ENCODE data around the gene SH2D6. TPM values are rescaled to one million over a fixed set of nuclear protein-coding genes. Genes with fewer than 3 reads are reported as not detected.
A peak's percentile ranks its signal among the peaks of the same experiment; 100 is the strongest.

Gene SH2D6
- total and polyA plus RNA-seq, 8 donors: 1.1 to 14.5 (median 2.2) TPM; not detected in 2

DNA sequence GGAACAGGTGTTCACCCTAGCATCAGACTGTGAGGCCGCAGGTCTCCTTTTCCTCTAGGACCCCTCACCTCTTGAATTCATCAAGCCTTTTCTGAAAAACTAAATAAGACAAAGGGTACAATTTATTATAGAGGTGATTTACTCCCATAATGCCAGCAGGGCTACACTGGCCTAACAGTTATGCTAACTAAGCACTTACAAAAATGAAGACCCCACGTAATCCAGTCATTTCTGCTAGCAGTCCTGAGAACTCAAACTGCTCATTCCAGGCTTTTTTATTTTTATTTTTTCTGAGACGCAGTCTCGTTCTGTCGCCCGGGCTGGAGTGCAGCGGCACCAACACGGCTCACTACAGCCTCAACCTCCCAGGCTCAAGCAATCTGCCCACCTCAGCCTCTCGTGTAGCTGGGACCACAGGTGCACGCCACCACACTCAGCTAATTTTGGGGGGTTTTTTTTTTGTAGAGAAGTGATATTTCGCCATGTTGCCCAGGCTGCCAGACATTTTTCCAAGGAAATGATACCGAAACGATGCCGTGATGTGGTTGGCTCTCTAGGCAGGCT lies 22.5 kb upstream of the SH2D6 start:
- 80 to 91% (median 90%) methylated on average over 14 of the region's 14 CpGs for WGBS, 5 donors
- H3K4me3 ChIP-seq: no peak overlapping the region
- H3K9me3 ChIP-seq: no peaks in the 10 kb centered on the region
- peak overlapping the region in 4 of 5 donors; percentile 47 to 81 (median 68) for H3K27ac ChIP-seq
- peaks cover 4 to 92% (median 82%) of the 10 kb centered on the region in 4 donors for H3K36me3 ChIP-seq
- DNase-seq: no peak
- TF ChIP-seq EP300 (IDR thresholded peaks at IDR 0.05) (no peak), POLR2A (IDR thresholded peaks at IDR 0.05) (no peak), POLR2AphosphoS5 (IDR thresholded peaks at IDR 0.05) (no peak)
- TF ChIP-seq, protein P1, sequence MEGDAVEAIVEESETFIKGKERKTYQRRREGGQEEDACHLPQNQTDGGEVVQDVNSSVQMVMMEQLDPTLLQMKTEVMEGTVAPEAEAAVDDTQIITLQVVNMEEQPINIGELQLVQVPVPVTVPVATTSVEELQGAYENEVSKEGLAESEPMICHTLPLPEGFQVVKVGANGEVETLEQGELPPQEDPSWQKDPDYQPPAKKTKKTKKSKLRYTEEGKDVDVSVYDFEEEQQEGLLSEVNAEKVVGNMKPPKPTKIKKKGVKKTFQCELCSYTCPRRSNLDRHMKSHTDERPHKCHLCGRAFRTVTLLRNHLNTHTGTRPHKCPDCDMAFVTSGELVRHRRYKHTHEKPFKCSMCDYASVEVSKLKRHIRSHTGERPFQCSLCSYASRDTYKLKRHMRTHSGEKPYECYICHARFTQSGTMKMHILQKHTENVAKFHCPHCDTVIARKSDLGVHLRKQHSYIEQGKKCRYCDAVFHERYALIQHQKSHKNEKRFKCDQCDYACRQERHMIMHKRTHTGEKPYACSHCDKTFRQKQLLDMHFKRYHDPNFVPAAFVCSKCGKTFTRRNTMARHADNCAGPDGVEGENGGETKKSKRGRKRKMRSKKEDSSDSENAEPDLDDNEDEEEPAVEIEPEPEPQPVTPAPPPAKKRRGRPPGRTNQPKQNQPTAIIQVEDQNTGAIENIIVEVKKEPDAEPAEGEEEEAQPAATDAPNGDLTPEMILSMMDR (IDR thresholded peaks at IDR 0.05): no peak
- H3K27me3 ChIP-seq: no peaks in the 10 kb centered on the region
- H3K4me1 ChIP-seq: peaks cover 8 to 47% (median 24%) of the 10 kb centered on the region in 4 donors
- intact Hi-C loops (cut with DNase I; ENCODE audit: low total_unique reads): no loop called here

DNA sequence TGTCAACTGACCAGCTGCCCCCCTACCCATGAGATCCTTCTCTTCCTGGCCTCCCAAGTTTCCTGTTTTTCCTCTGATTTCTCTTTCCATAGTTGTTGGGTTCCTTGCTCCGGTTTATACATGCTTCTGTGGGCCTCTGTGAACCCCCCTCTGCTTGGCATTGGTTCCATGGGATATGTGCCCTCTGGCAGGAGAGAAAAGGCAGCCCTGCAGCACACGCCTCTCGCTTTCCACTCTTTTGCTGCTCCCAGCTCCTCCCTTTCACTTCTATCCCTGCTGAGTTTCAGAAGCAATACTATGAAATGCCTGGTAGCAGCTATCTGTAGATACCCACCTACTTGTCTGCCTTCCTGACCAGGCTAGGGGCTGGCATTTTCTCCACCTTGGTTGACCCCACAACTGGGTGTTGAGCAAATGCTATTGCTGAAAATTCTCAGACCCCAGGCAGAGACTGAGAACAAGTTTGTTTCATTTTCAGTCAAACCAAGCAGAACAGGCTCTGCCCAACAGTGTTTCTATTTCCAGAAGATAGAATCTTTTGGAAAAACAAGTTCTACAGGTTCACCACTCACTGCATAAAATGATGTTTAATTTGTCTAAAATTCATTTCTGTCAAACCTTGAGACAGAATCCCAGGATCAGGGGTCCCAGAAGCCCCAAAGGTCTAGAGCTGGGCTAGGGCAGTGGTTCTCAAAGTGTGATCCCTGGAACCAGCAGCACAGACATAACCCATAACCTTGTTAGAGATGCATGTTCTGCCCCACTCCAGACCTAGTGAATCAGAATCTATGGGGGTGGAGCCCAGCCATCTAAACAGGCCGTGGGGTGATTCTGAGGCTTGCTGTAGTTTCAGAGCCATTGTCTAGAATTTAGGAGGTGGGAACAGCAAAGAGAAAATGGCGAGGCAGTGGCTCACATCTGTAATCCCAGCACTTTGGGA lies 21.7 kb upstream of the SH2D6 start:
- no peaks in the 10 kb centered on the region for H3K9me3 ChIP-seq
- H3K27ac ChIP-seq: peak overlapping the region; percentile 37 to 81 (median 58)
- H3K27me3 ChIP-seq: no peaks in the 10 kb centered on the region
- H3K36me3 ChIP-seq: peaks cover 7 to 92% (median 82%) of the 10 kb centered on the region in 4 donors
- TF ChIP-seq EP300 (IDR thresholded peaks at IDR 0.05): no peak
- TF ChIP-seq, protein P1 (IDR thresholded peaks at IDR 0.05): no peak
- TF ChIP-seq POLR2A (IDR thresholded peaks at IDR 0.05): no peak
- no peak for TF ChIP-seq POLR2AphosphoS5 (IDR thresholded peaks at IDR 0.05)
- H3K4me3 ChIP-seq: no peak overlapping the region
- WGBS, 5 donors: 30 to 54% (median 38%) methylated on average over 5 of the region's 5 CpGs
- DNase-seq: peak in 1 of 2 donors; percentile 68
- intact Hi-C loops (cut with DNase I; ENCODE audit: low total_unique reads): no loop called here
- peaks cover 8 to 43% (median 27%) of the 10 kb centered on the region in 4 donors for H3K4me1 ChIP-seq

DNA sequence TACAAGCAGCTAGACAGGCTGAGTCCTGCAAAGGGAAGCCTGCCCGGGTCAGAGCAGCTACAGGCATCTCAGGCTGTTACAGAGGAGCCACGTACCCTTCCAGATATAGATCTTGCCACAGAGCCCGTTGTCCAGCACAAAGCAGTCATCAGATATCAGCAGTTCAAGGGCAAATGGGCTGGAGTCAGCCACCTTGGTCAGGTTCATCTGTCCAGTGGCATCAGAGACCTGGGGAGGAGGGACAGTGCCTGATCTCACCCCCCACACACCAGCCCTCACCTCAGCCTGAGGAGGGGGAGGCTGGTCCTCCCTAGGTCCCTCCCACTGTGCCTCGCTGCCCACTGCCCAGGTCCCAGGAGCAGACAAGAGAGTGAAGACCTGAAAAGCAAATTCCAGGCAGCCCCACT lies 20.6 kb upstream of the SH2D6 start:
- Histone ChIP-seq H3K36me3 (peaks cover 9 to 90% (median 74%) of the 10 kb centered on the region in 4 donors), H3K27ac (peak overlapping the region in 4 of 5 donors; percentile 47 to 81 (median 68))

More for the DNA sequence above, 20.6 kb upstream of the SH2D6 start:
- intact Hi-C loops (cut with DNase I; ENCODE audit: low total_unique reads): no loop called here
- Histone ChIP-seq H3K9me3 (no peaks in the 10 kb centered on the region), H3K27me3 (no peaks in the 10 kb centered on the region), H3K4me3 (no peak overlapping the region), H3K4me1 (peaks cover 8 to 50% (median 29%) of the 10 kb centered on the region in 4 donors)
- no peak for TF ChIP-seq EP300 (IDR thresholded peaks at IDR 0.05)
- TF ChIP-seq POLR2A (IDR thresholded peaks at IDR 0.05): no peak
- TF ChIP-seq POLR2AphosphoS5 (IDR thresholded peaks at IDR 0.05): no peak
- TF ChIP-seq, protein P1 (IDR thresholded peaks at IDR 0.05): no peak
- DNase-seq: no peak
- WGBS, 5 donors: 62 to 82% (median 73%) methylated on average over 4 of the region's 4 CpGs
